NCI-H1694 (cell line): ENCODE results near the gene STXBP5.

Experiments used
- DNase-seq: peaks from one replicate; lab custom pipeline; 2025; lab: John Stamatoyannopoulos, UW

Gene STXBP5

GRCh38 chr6:147382945-147383554 lies 178.8 kb downstream of the STXBP5 start:
- no peak for DNase-seq

- no peak for DNase-seq
These were observed 179.8 kb downstream of the STXBP5 start for GRCh38 chr6:147384029-147384428.

- DNase-seq: no peak
These were observed 180.8 kb downstream of the STXBP5 start for GRCh38 chr6:147384737-147385710.

- no peak for DNase-seq
These were observed 185.2 kb downstream of the STXBP5 start for GRCh38 chr6:147389463-147389862.

- DNase-seq: no peak
These were observed 186.8 kb downstream of the STXBP5 start for GRCh38 chr6:147390909-147391536.

GRCh38 chr6:147392917-147393625 lies 188.9 kb downstream of the STXBP5 start:
- no peak for DNase-seq

- DNase-seq: no peak
These were observed 190.9 kb downstream of the STXBP5 start for GRCh38 chr6:147395158-147395557.

GRCh38 chr6:147397306-147397705 lies 193.1 kb downstream of the STXBP5 start:
- DNase-seq: no peak

- DNase-seq: no peak
These were observed 196.8 kb downstream of the STXBP5 start for GRCh38 chr6:147400968-147401367.

GRCh38 chr6:147401779-147402178 lies 197.6 kb downstream of the STXBP5 start:
- DNase-seq: no peak

GRCh38 chr6:147406783-147407182 lies 202.6 kb downstream of the STXBP5 start:
- no peak for DNase-seq

GRCh38 chr6:147407571-147407970 lies 203.4 kb downstream of the STXBP5 start:
- no peak for DNase-seq

GRCh38 chr6:147416622-147417021 lies 212.4 kb downstream of the STXBP5 start:
- DNase-seq: no peak

GRCh38 chr6:147417954-147418353 lies 213.7 kb downstream of the STXBP5 start:
- no peak for DNase-seq

GRCh38 chr6:147418523-147418922 lies 214.3 kb downstream of the STXBP5 start:
- DNase-seq: no peak

- no peak for DNase-seq
These were observed 217.7 kb downstream of the STXBP5 start for GRCh38 chr6:147421903-147422302.

- no peak for DNase-seq
These were observed 218.9 kb downstream of the STXBP5 start for GRCh38 chr6:147423111-147423510.

GRCh38 chr6:147429794-147430193 lies 225.6 kb downstream of the STXBP5 start:
- DNase-seq: no peak

GRCh38 chr6:147430811-147431210 lies 226.6 kb downstream of the STXBP5 start:
- no peak for DNase-seq

GRCh38 chr6:147434076-147434475 lies 229.9 kb downstream of the STXBP5 start:
- DNase-seq: no peak

- no peak for DNase-seq
These were observed 230.3 kb downstream of the STXBP5 start for GRCh38 chr6:147434516-147434915.

- DNase-seq: no peak
These were observed 233.4 kb downstream of the STXBP5 start for GRCh38 chr6:147437615-147438014.
